Rectal smooth muscle tissue (tissue), 1 donor: ENCODE data around the gene DIP2C.
"Not testable (repeated sequence)": the region's sequence is repeated elsewhere in the genome, so short reads cannot be mapped to it uniquely, and the experiment has no call there.

Source experiments
- H3K27ac ChIP-seq: one replicate; pipeline ENCODE4 v1.7.0; 2013; ENCODE audit warnings: low read depth, low read length, inconsistent platforms
- H3K27me3 ChIP-seq: one replicate; pipeline ENCODE4 v1.7.0; 2013; ENCODE audit warnings: low read length; ENCODE audit not compliant: control insufficient read depth, insufficient read depth
- H3K36me3 ChIP-seq: one replicate; pipeline ENCODE4 v1.7.0; 2013; ENCODE audit warnings: low read length; ENCODE audit not compliant: control insufficient read depth, insufficient read depth
- H3K4me1 ChIP-seq: one replicate; pipeline ENCODE4 v1.7.0; 2013; ENCODE audit warnings: low read length; ENCODE audit not compliant: control insufficient read depth, insufficient read depth
- H3K4me3 ChIP-seq: one replicate; pipeline ENCODE4 v1.7.0; 2013; ENCODE audit warnings: low read length
- H3K9ac ChIP-seq: one replicate; pipeline ENCODE4 v1.7.0; 2013; ENCODE audit warnings: low read length

Gene DIP2C

GRCh38 chr10:593421-593820, 96.0 kb downstream of the DIP2C start:
- H3K4me1 ChIP-seq = peaks cover 3% of the 10 kb centered on the region
- no peaks in the 10 kb centered on the region for H3K36me3 ChIP-seq
- no peak overlapping the region for H3K9ac ChIP-seq
- no peaks in the 10 kb centered on the region for H3K27me3 ChIP-seq
- H3K4me3 ChIP-seq = no peak overlapping the region
- no peak overlapping the region for H3K27ac ChIP-seq

- Histone ChIP-seq H3K27ac (no peak overlapping the region), H3K9ac (no peak overlapping the region), H3K36me3 (no peaks in the 10 kb centered on the region), H3K4me3 (no peak overlapping the region), H3K4me1 (peaks cover 6% of the 10 kb centered on the region), H3K27me3 (no peaks in the 10 kb centered on the region)
Measured at GRCh38 chr10:593016-593415, 96.5 kb downstream of the DIP2C start.

- H3K27me3 ChIP-seq = no peaks in the 10 kb centered on the region
- no peak overlapping the region for H3K27ac ChIP-seq
- H3K9ac ChIP-seq = no peak overlapping the region
- H3K4me1 ChIP-seq = peaks cover 6% of the 10 kb centered on the region
- no peak overlapping the region for H3K4me3 ChIP-seq
- no peaks in the 10 kb centered on the region for H3K36me3 ChIP-seq
Measured at GRCh38 chr10:591646-592045, 97.8 kb downstream of the DIP2C start.

- Histone ChIP-seq H3K4me3 (no peak overlapping the region), H3K36me3 (no peaks in the 10 kb centered on the region), H3K4me1 (peaks cover 6% of the 10 kb centered on the region), H3K27me3 (no peaks in the 10 kb centered on the region), H3K9ac (no peak overlapping the region), H3K27ac (no peak overlapping the region)
Measured at GRCh38 chr10:590721-591120, 98.7 kb downstream of the DIP2C start.

GRCh38 chr10:589961-590680, 99.3 kb downstream of the DIP2C start:
- Histone ChIP-seq H3K9ac (no peak overlapping the region), H3K27ac (no peak overlapping the region), H3K4me3 (no peak overlapping the region), H3K36me3 (no peaks in the 10 kb centered on the region), H3K4me1 (peaks cover 6% of the 10 kb centered on the region), H3K27me3 (no peaks in the 10 kb centered on the region)

- Histone ChIP-seq H3K9ac (no peak overlapping the region), H3K4me3 (no peak overlapping the region), H3K4me1 (peaks cover 4% of the 10 kb centered on the region), H3K36me3 (no peaks in the 10 kb centered on the region), H3K27ac (no peak overlapping the region), H3K27me3 (no peaks in the 10 kb centered on the region)
Measured at GRCh38 chr10:588246-589165, 101.0 kb downstream of the DIP2C start.

GRCh38 chr10:586716-587115, 102.8 kb downstream of the DIP2C start:
- Histone ChIP-seq H3K27ac (no peak overlapping the region), H3K4me1 (peaks cover 7% of the 10 kb centered on the region), H3K9ac (no peak overlapping the region), H3K36me3 (no peaks in the 10 kb centered on the region), H3K4me3 (no peak overlapping the region), H3K27me3 (no peaks in the 10 kb centered on the region)

GRCh38 chr10:586151-586550, 103.3 kb downstream of the DIP2C start:
- Histone ChIP-seq H3K4me3 (no peak overlapping the region), H3K4me1 (peaks cover 10% of the 10 kb centered on the region), H3K27me3 (no peaks in the 10 kb centered on the region), H3K27ac (no peak overlapping the region), H3K9ac (no peak overlapping the region), H3K36me3 (no peaks in the 10 kb centered on the region)

GRCh38 chr10:585502-585901, 104.0 kb downstream of the DIP2C start:
- peaks cover 17% of the 10 kb centered on the region for H3K4me1 ChIP-seq
- H3K27ac ChIP-seq = no peak overlapping the region
- no peaks in the 10 kb centered on the region for H3K36me3 ChIP-seq
- no peak overlapping the region for H3K4me3 ChIP-seq
- no peaks in the 10 kb centered on the region for H3K27me3 ChIP-seq
- no peak overlapping the region for H3K9ac ChIP-seq

- H3K4me1 ChIP-seq = peaks cover 19% of the 10 kb centered on the region
- H3K36me3 ChIP-seq, H3K27me3 ChIP-seq, H3K9ac ChIP-seq, H3K27ac ChIP-seq, H3K4me3 ChIP-seq: not testable (repeated sequence)
Measured at GRCh38 chr10:584497-585290, 104.8 kb downstream of the DIP2C start.

GRCh38 chr10:583433-583832, 106.0 kb downstream of the DIP2C start:
- Histone ChIP-seq H3K9ac (no peak overlapping the region), H3K27me3 (no peaks in the 10 kb centered on the region), H3K27ac (no peak overlapping the region), H3K4me1 (peaks cover 19% of the 10 kb centered on the region), H3K36me3 (no peaks in the 10 kb centered on the region), H3K4me3 (no peak overlapping the region)

GRCh38 chr10:581776-582330, 107.6 kb downstream of the DIP2C start:
- H3K4me1 ChIP-seq = peaks cover 16% of the 10 kb centered on the region
- no peaks in the 10 kb centered on the region for H3K27me3 ChIP-seq
- H3K9ac ChIP-seq = no peak overlapping the region
- peak overlapping the region; percentile 18 for H3K27ac ChIP-seq
- H3K36me3 ChIP-seq = no peaks in the 10 kb centered on the region
- H3K4me3 ChIP-seq = no peak overlapping the region
